HCT116 (cell line): ENCODE measurements around the gene GGTLC2. TPM values are rescaled to one million over a fixed set of nuclear protein-coding genes. Genes with fewer than 3 reads are reported as not detected.

ENCODE experiments used
- ATAC-seq: fragments of 200-7000 bp; cut with Tn5 transposase; 2 replicates; pipeline ENCODE4 v1.9.1; 2020; ENCODE audit warnings: mild to moderate bottlenecking, moderate library complexity
- BruUV-seq: library from RNA; stranded (reverse); fragments of 400-500 nt; replicated peaks from 2 replicates; lab custom pipeline; 2021; lab: Mats Ljungman, UMichigan
- CTCF ChIA-PET: fragments of 300-600 bp; sonication (Branson Sonifier 250); formaldehyde crosslinking; loops from one replicate; lab custom pipeline; 2021; ENCODE audit warnings: antibody characterized with exemption; lab: Charles Lee
- POLR2A ChIA-PET: fragments of 300-600, 350-600 bp; sonication (Branson Sonifier 250); formaldehyde crosslinking; loops from one replicate; lab custom pipeline; 2021; ENCODE audit warnings: antibody characterized with exemption; lab: Charles Lee
- RAD21 ChIA-PET, 2 experiments: fragments of 300-600 bp; sonication (Branson Sonifier 250); formaldehyde crosslinking; loops; one replicate each; lab custom pipeline; 2023; ENCODE audit warnings: low total read pairs in 2 of 2; ENCODE audit not compliant: uncharacterized antibody in 2 of 2, unreplicated experiment in 2 of 2, low non-redundant PET in 1 of 2; lab: Charles Lee
- DNase-seq: peaks from one replicate; pipeline ENCODE4 v3.0.0-alpha.2; 2010; ENCODE audit warnings: low read depth, low spot score
- H2AFZ ChIP-seq: fragments of 200-600 bp; shearing (Covaris generic), sonication (generic); 2 replicates; pipeline ENCODE4 v1.6.1; 2017; ENCODE audit warnings: low read depth, mixed run types, mixed read lengths, antibody characterized with exemption, low read length; ENCODE audit not compliant: poor library complexity, severe bottlenecking
- H3K27ac ChIP-seq: 2 replicates; pipeline ENCODE4 v1.5.1; 2012; ENCODE audit warnings: low read depth, low read length
- H3K27me3 ChIP-seq: fragments of 200-600 bp; sonication (generic); 2 replicates; pipeline ENCODE4 v1.6.1; 2016; ENCODE audit warnings: mixed run types, low read length, mixed read lengths; ENCODE audit not compliant: insufficient read depth
- H3K36me3 ChIP-seq, 2 experiments: fragments of 200-500 bp in 1 of 2; fragments of 200-600 bp in 1 of 2; sonication (Bioruptor generic) in 1 of 2; sonication (generic) in 1 of 2; 2 replicates each; pipeline versions ENCODE4 v1.5.1 to v1.6.1; 2014 to 2016; ENCODE audit warnings: low read length in 2 of 2, inconsistent platforms in 1 of 2, mixed read lengths in 1 of 2, mixed run types in 1 of 2; ENCODE audit not compliant: insufficient read depth in 2 of 2, control insufficient read depth in 1 of 2
- H3K4me1 ChIP-seq, 2 experiments: fragments of 200-600 bp in 1 of 2; sonication (generic) in 1 of 2; 2 replicates each; pipeline versions ENCODE4 v1.5.1 to v1.6.1; 2012 to 2017; ENCODE audit warnings: low read length in 2 of 2, inconsistent platforms in 1 of 2, mild to moderate bottlenecking in 1 of 2, mixed read lengths in 1 of 2, mixed run types in 1 of 2, moderate library complexity in 1 of 2; ENCODE audit not compliant: insufficient read depth in 2 of 2, control insufficient read depth in 1 of 2
- H3K4me2 ChIP-seq: fragments of 200-600 bp; sonication (generic); 2 replicates; pipeline ENCODE4 v1.6.1; 2017; ENCODE audit warnings: mixed run types, low read length, mixed read lengths
- H3K4me3 ChIP-seq, 2 experiments: fragments of 200-600 bp in 1 of 2; sonication (generic) in 1 of 2; replicated peaks in 1 of 2; 2 replicates each; pipeline ENCODE4 v1.5.1; 2011 to 2016; ENCODE audit warnings: low read length in 2 of 2, control low read depth in 1 of 2, low read depth in 1 of 2, mild to moderate bottlenecking in 1 of 2, mixed read lengths in 1 of 2, mixed run types in 1 of 2
- H3K79me2 ChIP-seq: fragments of 200-600 bp; sonication (generic); 2 replicates; pipeline ENCODE4 v1.6.1; 2017; ENCODE audit warnings: mild to moderate bottlenecking, mixed run types, low read length, moderate library complexity, mixed read lengths; ENCODE audit not compliant: insufficient read depth
- H3K9ac ChIP-seq: fragments of 200-600 bp; sonication (generic); 2 replicates; pipeline ENCODE4 v1.6.1; 2016; ENCODE audit warnings: low read length, mixed read lengths
- H3K9me2 ChIP-seq: fragments of 200-600 bp; sonication (generic), shearing (Covaris generic); 2 replicates; pipeline ENCODE4 v1.6.1; 2017; ENCODE audit warnings: mixed run types, mild to moderate bottlenecking, moderate library complexity; ENCODE audit not compliant: insufficient read depth
- H3K9me3 ChIP-seq, 2 experiments: fragments of 200-500 bp in 1 of 2; fragments of 200-600 bp in 1 of 2; sonication (Bioruptor generic) in 1 of 2; sonication (generic) in 1 of 2; 2 replicates each; pipeline ENCODE4 v1.6.1; 2014 to 2017; ENCODE audit warnings: low read length in 2 of 2, mixed read lengths in 2 of 2, inconsistent platforms in 1 of 2, low read depth in 1 of 2, mild to moderate bottlenecking in 1 of 2, mixed run types in 1 of 2, moderate library complexity in 1 of 2; ENCODE audit not compliant: control insufficient read depth in 1 of 2, insufficient read depth in 1 of 2
- H4K20me1 ChIP-seq: fragments of 200-600 bp; sonication (generic), shearing (Covaris generic); 2 replicates; pipeline ENCODE4 v1.6.1; 2017; ENCODE audit warnings: mixed run types, mild to moderate bottlenecking, moderate library complexity; ENCODE audit not compliant: insufficient read depth
- ATF3 ChIP-seq: IDR thresholded peaks from 2 replicates; pipeline ENCODE4 v1.6.1; 2012
- CBX3 ChIP-seq: IDR thresholded peaks from 2 replicates; pipeline ENCODE4 v1.6.1; 2012; ENCODE audit warnings: low read depth
- CEBPB ChIP-seq: IDR thresholded peaks from 2 replicates; pipeline ENCODE4 v1.6.1; 2012; ENCODE audit warnings: low read depth
- EZH2phosphoT487 ChIP-seq: fragments of 200-600 bp; IDR thresholded peaks from 2 replicates; pipeline ENCODE4 v1.6.1; 2018; ENCODE audit warnings: antibody characterized with exemption, borderline replicate concordance
- FOSL1 ChIP-seq: IDR thresholded peaks from 2 replicates; pipeline ENCODE4 v1.6.1; 2012; ENCODE audit warnings: low read depth
- JUND ChIP-seq: IDR thresholded peaks from 2 replicates; pipeline ENCODE4 v1.6.1; 2012
- MAX ChIP-seq: IDR thresholded peaks from 2 replicates; pipeline ENCODE4 v1.6.1; 2012
- POLR2AphosphoS5 ChIP-seq: IDR thresholded peaks from 2 replicates; pipeline ENCODE4 v1.6.1; 2011; ENCODE audit warnings: mild to moderate bottlenecking, low read depth, low read length, moderate library complexity
- RAD21 ChIP-seq: IDR thresholded peaks from 2 replicates; pipeline ENCODE4 v1.6.1; 2012; ENCODE audit warnings: low read depth, mild to moderate bottlenecking
- YY1 ChIP-seq: IDR thresholded peaks from 2 replicates; pipeline ENCODE4 v1.6.1; 2011; ENCODE audit warnings: low read length, low read depth, moderate library complexity, mild to moderate bottlenecking; ENCODE audit not compliant: insufficient replicate concordance; ENCODE audit errors: extremely low read depth
- ZBTB33 ChIP-seq: IDR thresholded peaks from 2 replicates; pipeline ENCODE4 v1.6.1; 2011; ENCODE audit warnings: mild to moderate bottlenecking, low read length, moderate library complexity; ENCODE audit not compliant: insufficient replicate concordance; ENCODE audit errors: extremely low read depth
- ZFX ChIP-seq: fragments of 450-650 bp; IDR thresholded peaks from 2 replicates; pipeline ENCODE4 v1.6.1; 2017
- intact Hi-C: fragments of 100-400 bp; cut with micrococcal nuclease; formaldehyde crosslinking; loops from 2 replicates; pipeline ENCODE4 v1.10.0; 2022
- total RNA-seq: library from RNA; stranded (reverse); gene quantifications from one replicate; pipeline ENCODE4 v1.2.1, GENCODE V29; 2021; ENCODE audit not compliant: unreplicated experiment

Gene GGTLC2
- total RNA-seq, 1 experiment from 2014 or later = not detected

GRCh38 chr22:22671506-22671905 lies 27.1 kb downstream of the GGTLC2 start (continued):
- no peak for TF ChIP-seq ZBTB33
- TF ChIP-seq RAD21 = no peak
- no peak for TF ChIP-seq POLR2AphosphoS5
- no peak for TF ChIP-seq EZH2phosphoT487
- no peak for TF ChIP-seq FOSL1

GRCh38 chr22:22673099-22673498 lies 28.7 kb downstream of the GGTLC2 start:
- Histone ChIP-seq H3K27me3 (no peaks in the 10 kb centered on the region), H3K4me1 (no peaks in the 10 kb centered on the region), H3K4me3 (no peak overlapping the region), H4K20me1 (no peaks in the 10 kb centered on the region), H3K79me2 (no peaks in the 10 kb centered on the region), H3K4me2 (no peak overlapping the region), H3K27ac (no peak overlapping the region), H3K9me3 (peaks cover 0 to 8% of the 10 kb centered on the region in 2 experiments; a peak in 1 of 4 replicates), H3K36me3 (no peaks in the 10 kb centered on the region), H3K9me2 (no peaks in the 10 kb centered on the region), H2AFZ (no peak overlapping the region), H3K9ac (no peak overlapping the region)
- intact Hi-C loops = no loop called here
- TF ChIP-seq ZFX (no peak), ATF3 (no peak), JUND (no peak), CEBPB (no peak), FOSL1 (no peak), CBX3 (no peak), MAX (no peak), YY1 (no peak)
- POLR2A ChIA-PET = no interaction called here
- RAD21 ChIA-PET = no interaction called here
- CTCF ChIA-PET = interaction anchor here (0.8 to 0.9 kb wide), 2 partner anchors 12 to 209 kb away, joined by 3 to 4 read pairs; no protein-coding TSS in a partner anchor
- ATAC-seq (no peak), DNase-seq (no peak)
- no TSS peak for BruUV-seq
